NCI-H2029 (cell line): ENCODE measurements around the gene NMBR.
"Not testable (repeated sequence)": the region's sequence is repeated elsewhere in the genome, so short reads cannot be mapped to it uniquely, and the experiment has no call there.

Source experiments
- DNase-seq: peaks from one replicate; lab custom pipeline; 2025; lab: John Stamatoyannopoulos, UW

The NMBR gene

DNA sequence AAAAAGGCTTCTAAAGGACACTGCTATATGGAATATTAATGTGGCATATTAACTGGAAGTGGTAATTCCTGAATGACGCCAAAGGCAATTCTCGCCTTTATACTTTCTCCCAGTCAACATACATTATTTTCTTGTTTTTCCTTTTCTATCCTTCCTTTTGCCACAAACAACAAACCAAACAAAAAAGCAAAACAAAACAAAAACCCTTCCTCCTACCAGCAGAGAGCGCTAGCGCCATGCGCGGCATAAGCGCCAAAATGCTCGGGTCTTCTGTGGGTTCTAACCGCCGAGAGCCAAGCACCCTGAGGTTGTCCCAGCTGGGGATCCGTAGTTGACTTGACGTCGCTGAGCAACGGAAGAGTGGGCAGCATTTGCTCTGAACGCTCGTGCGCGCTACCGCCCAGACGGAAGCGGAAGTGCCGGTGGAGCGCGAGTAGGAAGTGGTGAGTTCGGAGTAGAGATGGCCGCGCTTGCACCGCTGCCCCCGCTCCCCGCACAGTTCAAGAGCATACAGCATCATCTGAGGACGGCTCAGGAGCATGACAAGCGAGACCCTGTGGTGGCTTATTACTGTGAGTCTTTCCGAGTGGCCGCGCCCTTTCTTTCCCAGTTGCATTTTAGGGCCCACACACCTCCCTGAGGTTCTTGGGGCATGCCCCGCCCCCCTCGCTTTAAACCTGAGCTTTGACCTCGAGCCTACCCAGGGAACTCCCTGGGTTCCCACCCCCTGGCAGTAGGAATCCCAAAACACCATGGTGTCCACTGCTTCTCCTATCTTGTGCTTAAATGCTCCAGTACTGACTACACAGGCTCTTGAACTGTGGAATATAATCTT is at the start of gene NMBR, which contains the start of gene VTA1:
Gene NMBR (minus strand): TSS at position 295 of the 835 bp plus-strand sequence. CDS start 58,464 bp downstream, outside the sequence.
Gene VTA1 (plus strand): TSS at position 436 of the 835 bp plus-strand sequence. CDS start 25 bp downstream, at position 461.
- DNase-seq = peak; percentile 85

GRCh38 chr6:142195862-142196541 is 49.1 kb upstream of the NMBR start:
- DNase-seq = no peak

DNA sequence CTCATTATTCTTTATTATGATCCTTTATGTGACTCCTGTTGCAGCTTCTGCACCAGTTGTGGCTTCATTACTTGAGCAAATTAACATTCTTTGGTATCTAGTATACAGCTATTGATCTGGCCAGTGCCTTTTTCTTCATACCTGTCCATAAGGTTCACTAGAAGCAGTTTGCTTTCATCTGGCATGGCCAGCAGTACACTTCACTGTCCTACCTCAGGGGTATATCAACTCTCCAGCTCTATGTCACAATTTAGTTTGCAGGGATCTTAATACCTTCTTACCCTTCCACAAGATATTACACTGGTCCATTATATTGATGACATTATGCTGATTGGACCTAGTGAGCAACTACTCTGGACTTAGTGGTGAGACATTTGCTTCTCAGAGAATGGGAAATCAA is 46.7 kb upstream of the NMBR start:
- DNase-seq = no peak

DNA sequence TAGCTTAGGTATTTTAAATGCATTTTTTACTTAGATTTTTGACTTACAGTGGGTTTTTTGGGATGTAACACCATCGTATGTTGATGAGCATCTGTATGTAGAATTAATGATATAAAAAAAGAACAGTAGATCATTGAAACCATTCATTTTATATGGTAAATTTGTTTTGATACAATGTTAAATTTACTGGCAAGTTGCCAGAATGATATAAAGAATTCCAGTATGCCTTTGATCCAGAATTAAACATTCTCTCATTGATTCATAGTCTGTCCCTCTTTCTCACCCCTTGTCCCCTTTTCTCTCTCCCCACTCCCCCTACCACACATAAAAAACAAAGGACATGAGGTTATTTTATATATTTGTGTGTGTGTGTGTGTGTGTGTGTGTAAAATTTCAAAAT is 45.4 kb upstream of the NMBR start:
- DNase-seq = no peak

- no peak for DNase-seq
Observed at GRCh38 chr6:142189057-142189456, 42.1 kb upstream of the NMBR start.

- DNase-seq = not testable (repeated sequence)
Observed at GRCh38 chr6:142188341-142188740, 41.4 kb upstream of the NMBR start.

DNA sequence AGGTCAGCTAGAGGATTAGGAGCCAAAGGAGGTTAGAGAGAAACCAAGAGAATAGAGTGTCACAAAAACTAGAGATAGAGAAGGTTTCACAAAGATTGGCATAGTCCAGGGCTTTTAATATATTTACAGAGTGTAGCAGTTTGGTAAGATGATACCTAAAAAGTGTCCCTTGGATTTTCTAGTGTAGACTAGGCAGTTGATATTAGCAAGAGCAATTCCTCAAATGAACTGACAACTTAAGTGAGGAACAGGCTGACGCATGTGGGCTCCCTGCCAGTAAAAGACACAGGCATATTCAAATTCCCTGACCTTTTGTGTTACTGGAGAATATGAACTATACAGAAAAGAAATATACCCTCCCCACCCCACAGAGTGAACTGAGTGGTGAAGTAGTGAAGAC is 40.3 kb upstream of the NMBR start:
- DNase-seq = peak; percentile 52

GRCh38 chr6:142185641-142186040 is 38.7 kb upstream of the NMBR start:
- DNase-seq = no peak

- no peak for DNase-seq
Observed at GRCh38 chr6:142184307-142184706, 37.4 kb upstream of the NMBR start.

DNA sequence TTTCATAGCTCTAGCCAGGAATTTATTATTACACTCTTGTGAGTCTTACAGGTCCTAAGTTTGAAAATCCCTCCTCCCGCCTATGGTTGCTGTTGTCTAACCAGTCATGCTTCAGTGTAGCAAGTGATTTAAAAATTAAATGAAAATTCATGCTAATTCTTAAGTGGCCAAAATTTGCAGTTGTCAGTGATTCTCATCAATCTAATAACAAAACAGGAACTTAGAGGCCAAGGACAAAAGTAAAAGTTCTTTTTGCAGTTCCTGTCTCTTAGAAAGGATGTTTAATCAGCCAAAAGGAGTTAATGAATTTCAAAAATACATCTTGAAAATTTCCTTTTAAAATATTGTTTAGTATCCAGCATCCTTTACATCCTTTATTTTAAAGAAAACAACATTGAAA is 36.4 kb upstream of the NMBR start:
- no peak for DNase-seq

- DNase-seq = no peak
Observed at GRCh38 chr6:142182004-142182403, 35.1 kb upstream of the NMBR start.

GRCh38 chr6:142178129-142178528 is 31.2 kb upstream of the NMBR start:
- no peak for DNase-seq

DNA sequence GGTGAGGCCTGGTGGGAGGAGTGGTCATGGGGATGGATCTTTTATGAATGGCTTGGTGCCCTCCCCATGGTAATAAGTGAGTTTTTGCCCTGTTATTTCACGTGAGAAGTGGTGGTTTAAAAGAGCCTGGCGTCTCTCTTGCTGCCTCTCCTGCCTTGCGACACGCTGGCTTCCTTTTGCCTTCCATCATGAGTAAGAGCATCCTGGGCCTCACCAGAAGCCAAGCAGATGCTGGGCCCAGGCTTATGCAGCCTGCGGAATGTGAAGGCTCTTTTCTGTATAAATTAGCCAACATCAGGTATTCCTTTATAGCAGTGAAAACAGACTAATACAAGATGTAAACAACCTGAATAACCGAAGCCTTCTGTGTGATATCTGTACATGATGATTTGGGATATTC is 27.8 kb upstream of the NMBR start:
- no peak for DNase-seq

DNA sequence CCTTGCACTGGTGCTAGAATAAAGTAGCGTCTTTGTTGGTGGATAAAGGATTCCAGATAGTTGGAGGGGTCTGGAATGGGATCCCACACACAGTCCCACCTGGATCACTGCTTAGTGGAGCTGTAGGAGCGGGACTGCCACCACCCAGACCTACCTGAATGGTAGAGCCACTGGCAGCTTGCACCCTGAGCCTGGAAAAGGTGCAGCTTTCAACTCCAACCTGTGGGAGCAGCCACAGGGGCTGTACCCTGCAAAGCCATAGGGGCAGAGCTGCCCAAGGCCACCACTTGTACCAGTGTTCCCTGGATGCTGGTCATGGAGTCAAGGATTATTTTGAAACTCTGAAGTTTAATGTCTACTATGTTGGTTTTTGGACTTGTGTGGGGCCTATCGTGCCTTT is 27.1 kb upstream of the NMBR start:
- DNase-seq = no peak

DNA sequence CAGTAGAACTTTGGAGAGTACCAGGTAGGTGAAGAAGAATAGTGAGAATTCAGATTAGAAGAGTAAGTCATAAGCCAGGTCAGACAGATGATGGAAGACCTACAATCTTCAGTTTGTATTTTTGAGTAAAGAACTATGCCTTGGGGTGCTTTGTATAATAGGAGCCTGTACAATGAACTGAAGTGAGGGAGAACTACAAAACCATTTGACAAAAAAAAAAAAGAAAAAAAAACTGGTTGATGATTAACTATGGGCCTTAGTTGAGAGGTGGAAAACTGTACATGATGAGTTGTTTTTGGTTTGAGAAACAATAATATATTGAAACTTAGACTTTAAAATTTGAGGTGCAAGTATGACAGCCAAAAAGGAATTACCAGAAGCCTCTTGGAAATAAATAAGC is 25.8 kb upstream of the NMBR start:
- DNase-seq = no peak

DNA sequence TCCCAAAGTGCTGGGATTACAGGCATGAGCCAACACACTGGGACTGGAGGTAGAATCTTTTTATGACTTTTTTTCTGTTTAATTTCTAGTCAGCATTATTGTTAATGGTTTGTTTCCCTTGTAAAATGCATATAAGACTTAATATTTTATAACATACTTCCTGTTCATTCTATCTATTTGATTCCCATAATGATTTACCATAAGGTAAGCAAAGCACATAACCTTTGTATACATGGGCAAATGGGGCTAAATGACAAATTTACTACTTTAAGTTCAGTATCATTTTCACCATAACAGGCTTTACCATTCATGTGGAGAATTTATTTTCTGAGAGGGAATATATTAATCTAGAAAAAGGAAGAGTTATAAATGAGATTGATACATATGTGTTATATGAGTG is 24.4 kb upstream of the NMBR start:
- DNase-seq = no peak

DNA sequence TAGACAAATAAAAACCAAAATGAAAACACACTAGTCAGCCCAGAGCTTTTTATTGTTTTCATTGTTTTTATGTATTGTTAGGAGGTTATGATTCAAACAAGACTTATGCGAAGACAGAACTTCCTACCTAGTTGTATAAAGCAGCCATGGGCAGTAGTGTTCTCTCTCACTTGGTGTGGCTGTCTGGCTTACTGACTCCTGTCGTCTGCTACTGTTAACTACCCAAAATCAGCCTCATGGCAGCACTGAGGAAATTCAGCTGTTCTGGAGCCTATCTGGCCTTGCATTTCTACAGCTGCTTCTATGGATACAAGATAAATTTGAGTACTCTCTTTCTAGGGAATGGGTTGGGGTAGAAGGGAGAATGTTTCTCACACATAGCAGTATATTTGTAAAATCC is 20.6 kb upstream of the NMBR start:
- DNase-seq = no peak

DNA sequence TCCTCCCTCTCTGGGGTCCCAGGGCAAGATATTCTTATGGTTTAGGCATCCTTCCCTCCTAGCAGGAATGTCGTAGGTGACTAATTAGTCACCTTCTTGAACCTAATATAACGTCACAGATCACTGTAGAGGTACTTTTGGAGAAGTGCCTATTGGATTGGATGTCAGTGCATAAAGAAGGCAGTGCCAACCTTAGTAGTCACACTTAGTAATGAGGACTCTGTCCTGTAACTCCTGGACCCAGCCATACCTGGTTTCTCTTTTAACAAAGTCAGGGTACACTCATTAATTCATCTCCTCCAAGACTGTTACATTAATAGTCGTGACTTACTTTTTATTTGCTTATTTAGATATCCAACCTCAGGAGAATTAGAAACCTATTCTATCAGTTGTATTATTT is 20.1 kb upstream of the NMBR start:
- DNase-seq = no peak

DNA sequence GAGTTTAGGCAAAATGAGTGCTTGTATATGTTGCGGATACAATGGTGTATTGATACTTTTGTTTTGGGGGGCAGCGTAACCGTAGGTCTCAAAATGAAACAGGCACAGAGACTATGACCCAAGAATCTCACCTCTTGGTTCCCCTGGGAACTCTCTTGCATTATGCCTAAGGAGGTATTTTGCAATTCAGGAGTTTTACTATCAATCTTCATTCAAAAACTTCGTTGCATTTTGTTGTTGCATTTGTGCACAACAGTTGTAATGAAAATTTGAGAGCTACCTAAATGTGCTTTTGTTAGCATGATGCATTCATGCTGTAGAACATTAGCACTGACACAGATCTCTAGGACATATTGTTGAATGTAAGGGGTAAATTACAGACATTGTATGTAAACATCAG is 18.3 kb upstream of the NMBR start:
- DNase-seq = no peak

DNA sequence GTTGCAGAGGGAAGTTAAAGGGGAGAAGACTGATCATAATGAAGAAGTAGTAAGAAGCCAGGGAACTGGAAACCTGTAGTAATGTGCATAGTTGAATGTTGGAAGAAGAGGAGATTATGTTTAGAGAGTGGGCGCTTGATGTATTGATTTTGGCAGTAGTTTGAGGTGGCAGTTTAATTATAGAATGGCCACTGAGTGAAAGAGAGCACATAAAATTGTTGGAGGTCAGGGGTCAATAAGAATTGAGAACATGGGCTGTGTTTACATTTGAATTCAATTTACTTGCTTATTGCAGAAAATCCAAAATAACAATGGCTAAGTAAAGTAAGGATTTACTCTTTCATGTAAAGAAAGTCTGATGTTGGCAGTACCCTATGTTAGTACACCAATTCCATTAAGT is 15.9 kb upstream of the NMBR start:
- no peak for DNase-seq

DNA sequence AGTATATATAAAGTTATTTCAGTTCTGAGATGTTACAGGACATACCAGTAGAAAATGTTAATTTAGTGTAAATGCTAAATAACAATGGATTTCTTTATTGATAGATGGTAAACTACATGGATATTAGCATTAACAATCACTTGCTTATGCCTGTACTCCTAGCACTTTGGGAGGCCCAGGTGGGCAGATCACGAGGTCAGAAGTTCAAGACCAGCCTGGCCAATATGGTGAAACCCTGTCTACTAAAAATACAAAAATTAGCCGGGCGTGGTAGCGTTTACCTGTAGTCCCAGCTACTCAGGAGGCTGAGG is 9.8 kb upstream of the NMBR start:
- DNase-seq = not testable (repeated sequence)

DNA sequence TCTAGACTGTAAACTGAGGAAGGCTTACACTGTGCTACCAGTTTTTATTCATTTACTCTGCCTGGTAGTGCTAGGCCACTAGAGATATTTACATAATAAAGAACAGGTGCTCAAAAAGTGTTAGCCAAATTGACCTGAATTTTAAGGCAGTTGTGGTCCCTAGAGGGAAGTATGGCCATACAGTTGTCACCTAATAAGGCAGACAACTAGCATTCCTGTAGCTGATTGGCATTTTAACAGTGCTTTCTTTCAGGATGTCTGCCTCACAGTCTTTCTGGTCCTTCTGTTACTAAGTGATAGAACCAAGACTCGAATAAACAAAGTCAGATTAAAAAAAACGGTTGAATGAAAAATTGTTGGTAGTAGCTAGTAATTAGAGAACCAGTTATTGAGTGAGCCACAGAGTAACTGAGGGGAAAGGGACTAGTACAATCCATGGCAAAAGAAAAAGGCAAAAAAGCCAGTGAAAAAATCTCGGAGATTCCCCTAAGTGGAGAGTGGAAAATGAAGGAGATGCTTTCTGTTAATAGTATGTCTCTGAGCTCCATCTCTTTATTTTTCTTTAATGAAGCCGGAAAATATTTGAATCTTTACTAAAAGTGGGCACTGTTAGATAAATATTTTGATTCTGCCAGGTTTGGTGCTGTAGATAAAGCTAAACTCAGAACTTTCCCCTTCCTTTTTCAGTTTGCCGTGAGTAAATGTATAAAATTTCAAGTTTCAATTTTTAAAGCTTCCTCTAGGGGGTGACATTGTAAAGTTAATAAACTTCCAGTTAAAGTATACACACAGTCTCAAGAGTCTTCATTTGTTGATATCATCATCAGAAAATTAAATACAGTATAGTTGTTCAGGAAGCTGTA is 9.2 kb upstream of the NMBR start:
- no peak for DNase-seq

DNA sequence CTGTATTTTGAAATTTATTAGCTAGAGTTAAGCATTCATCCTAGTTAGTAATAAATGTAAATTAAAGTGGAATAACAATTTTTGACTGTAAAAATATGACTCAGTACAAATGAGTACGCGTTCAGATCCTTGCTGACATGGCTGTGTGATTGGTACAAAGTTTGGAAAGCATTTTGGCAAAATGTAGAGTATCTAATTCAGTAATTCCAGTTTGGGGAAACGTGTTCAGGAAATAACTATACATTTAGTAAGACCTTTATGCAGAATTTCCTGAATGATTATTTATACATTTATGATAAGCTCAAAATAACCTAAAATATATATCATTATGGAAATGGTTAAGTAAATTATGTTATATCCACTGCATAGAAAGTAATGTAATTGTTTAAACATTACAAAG is 8.2 kb upstream of the NMBR start:
- DNase-seq = no peak
